Hematopoietic multipotent progenitor cell treated with erythropoietin and hydrocortisone succinate and interleukin-3 and kit ligand, for 8 days (in vitro differentiated cells): ENCODE results near the gene PIK3R1.
A peak's percentile ranks its signal among the peaks of the same experiment; 100 is the strongest.

Experiments used
- DNase-seq: peaks from one replicate; pipeline ENCODE4 v3.0.0-alpha.2; 2015

Gene PIK3R1

GRCh38 chr5:68303754-68304420, 88.3 kb downstream of the PIK3R1 start:
- DNase-seq = peak; percentile 95

GRCh38 chr5:68304421-68305052, 89.0 kb downstream of the PIK3R1 start:
- DNase-seq = no peak

GRCh38 chr5:68305223-68305870, 89.8 kb downstream of the PIK3R1 start:
- no peak for DNase-seq

- no peak for DNase-seq
Observed at GRCh38 chr5:68306361-68307014, 90.9 kb downstream of the PIK3R1 start.

GRCh38 chr5:68313336-68313735, 97.8 kb downstream of the PIK3R1 start:
- DNase-seq = no peak

GRCh38 chr5:68314465-68314864, 98.9 kb downstream of the PIK3R1 start:
- DNase-seq = no peak

GRCh38 chr5:68315679-68316271, 100.2 kb downstream of the PIK3R1 start:
- DNase-seq = peak; percentile 34

- DNase-seq = peak; percentile 82
Observed at GRCh38 chr5:68316469-68316868, 100.9 kb downstream of the PIK3R1 start.

- no peak for DNase-seq
Observed at GRCh38 chr5:68317646-68318045, 102.1 kb downstream of the PIK3R1 start.

- no peak for DNase-seq
Observed at GRCh38 chr5:68318955-68319705, 103.6 kb downstream of the PIK3R1 start.

GRCh38 chr5:68319706-68320412, 104.3 kb downstream of the PIK3R1 start:
- peak; percentile 70 for DNase-seq

- no peak for DNase-seq
Observed at GRCh38 chr5:68320413-68320986, 104.9 kb downstream of the PIK3R1 start.

- peak; percentile 60 for DNase-seq
Observed at GRCh38 chr5:68325065-68325580, 109.6 kb downstream of the PIK3R1 start.

GRCh38 chr5:68329554-68330255, 114.1 kb downstream of the PIK3R1 start:
- DNase-seq = no peak

- peak; percentile 48 for DNase-seq
Observed at GRCh38 chr5:68330574-68330973, 115.0 kb downstream of the PIK3R1 start.

- DNase-seq = no peak
Observed at GRCh38 chr5:68331192-68332079, 115.9 kb downstream of the PIK3R1 start.

- no peak for DNase-seq
Observed at GRCh38 chr5:68332080-68332451, 116.5 kb downstream of the PIK3R1 start.

GRCh38 chr5:68332556-68332955, 117.0 kb downstream of the PIK3R1 start:
- DNase-seq = no peak
